T-helper 2 cell treated with Interferon-gamma antibody and Interleukin-4, amounts not matched to agents 5 μg/mL and 100 μg/mL, for 36 hours (primary cell): Measurements from ENCODE around the gene PCNX4.

Experiments
- DNase-seq: peaks from one replicate; pipeline ENCODE4 v3.0.0; 2021; ENCODE audit warnings: low spot score
- H3K27ac Mint-ChIP-seq: one replicate; pipeline ENCODE4 v1.8.0; 2021; ENCODE audit warnings: mild to moderate bottlenecking, mixed read lengths
- H3K27me3 Mint-ChIP-seq: one replicate; pipeline ENCODE4 v1.8.0; 2021; ENCODE audit warnings: low read depth, mixed read lengths
- H3K36me3 Mint-ChIP-seq: one replicate; pipeline ENCODE4 v1.8.0; 2021; ENCODE audit warnings: low read depth, mixed read lengths
- H3K4me1 Mint-ChIP-seq: one replicate; pipeline ENCODE4 v1.8.0; 2021; ENCODE audit warnings: low read depth, mixed read lengths
- H3K4me3 Mint-ChIP-seq: one replicate; pipeline ENCODE4 v1.8.0; 2022; ENCODE audit warnings: mild to moderate bottlenecking, moderate library complexity, mixed read lengths
- H3K9me3 Mint-ChIP-seq: one replicate; pipeline ENCODE4 v1.8.0; 2021; ENCODE audit warnings: mixed read lengths

The PCNX4 gene

GRCh38 chr14:60195179-60195810, 103.6 kb downstream of the PCNX4 start:
- H3K4me3 Mint-ChIP-seq = no peak overlapping the region

GRCh38 chr14:60196291-60196690, 104.6 kb downstream of the PCNX4 start:
- no peak for DNase-seq
- H3K36me3 Mint-ChIP-seq = peaks cover 2% of the 10 kb centered on the region
- H3K4me3 Mint-ChIP-seq = no peak overlapping the region
- peak overlapping the region; percentile 22 for H3K27ac Mint-ChIP-seq
- H3K4me1 Mint-ChIP-seq = peaks cover 11% of the 10 kb centered on the region
- peaks cover 20% of the 10 kb centered on the region for H3K9me3 Mint-ChIP-seq
- H3K27me3 Mint-ChIP-seq = peaks cover 2% of the 10 kb centered on the region

More at GRCh38 chr14:60195179-60195810, 103.6 kb downstream of the PCNX4 start:
- H3K27ac Mint-ChIP-seq = no peak overlapping the region
- peaks cover 2% of the 10 kb centered on the region for H3K36me3 Mint-ChIP-seq
- peaks cover 11% of the 10 kb centered on the region for H3K4me1 Mint-ChIP-seq
- H3K9me3 Mint-ChIP-seq = peaks cover 18% of the 10 kb centered on the region
- H3K27me3 Mint-ChIP-seq = peaks cover 2% of the 10 kb centered on the region
- DNase-seq = no peak

DNA sequence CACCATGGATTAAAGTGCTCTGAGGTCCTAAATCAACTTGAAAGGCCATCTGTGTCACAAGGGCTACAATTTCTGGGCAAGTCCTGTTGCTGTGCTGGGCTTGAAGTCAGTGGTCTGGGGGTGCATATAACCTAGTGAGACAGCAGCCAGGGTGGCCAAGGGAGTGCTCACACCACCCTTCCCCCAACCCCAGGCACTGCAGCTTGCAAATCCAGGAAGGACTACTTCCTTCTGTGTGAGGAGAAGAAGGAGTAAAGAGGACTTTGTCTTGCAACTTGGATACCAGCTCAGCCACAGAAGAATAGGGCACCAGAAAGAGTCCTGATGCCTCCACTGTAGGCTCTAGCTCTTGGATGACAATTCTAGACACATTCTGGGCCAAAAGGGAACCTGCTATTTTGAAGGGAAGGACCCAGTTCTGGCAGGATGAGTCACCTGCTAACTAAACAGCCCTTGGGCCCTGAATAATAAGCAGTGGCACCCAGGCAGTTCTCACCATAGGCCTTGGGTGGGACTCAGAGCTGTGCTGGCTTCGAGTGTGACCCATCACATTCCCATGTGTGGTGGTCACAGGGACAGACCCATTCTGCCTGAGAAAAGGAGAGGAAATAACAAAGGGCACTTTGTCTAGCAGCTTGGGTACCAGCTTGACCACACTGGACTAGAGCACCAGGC, 106.0 kb downstream of the PCNX4 start:
- no peak overlapping the region for H3K4me3 Mint-ChIP-seq
- H3K27me3 Mint-ChIP-seq = peaks cover 5% of the 10 kb centered on the region
- DNase-seq = no peak
- H3K36me3 Mint-ChIP-seq = peaks cover 2% of the 10 kb centered on the region
- no peak overlapping the region for H3K27ac Mint-ChIP-seq
- peaks cover 11% of the 10 kb centered on the region for H3K4me1 Mint-ChIP-seq
- H3K9me3 Mint-ChIP-seq = peaks cover 23% of the 10 kb centered on the region

GRCh38 chr14:60199321-60199720, 107.6 kb downstream of the PCNX4 start:
- H3K4me3 Mint-ChIP-seq = no peak overlapping the region
- peaks cover 11% of the 10 kb centered on the region for H3K4me1 Mint-ChIP-seq
- H3K27me3 Mint-ChIP-seq = peaks cover 11% of the 10 kb centered on the region
- DNase-seq = no peak
- no peak overlapping the region for H3K27ac Mint-ChIP-seq
- peaks cover 2% of the 10 kb centered on the region for H3K36me3 Mint-ChIP-seq
- H3K9me3 Mint-ChIP-seq = peaks cover 23% of the 10 kb centered on the region

GRCh38 chr14:60204104-60204842, 112.5 kb downstream of the PCNX4 start:
- DNase-seq = no peak
- H3K27ac Mint-ChIP-seq = no peak overlapping the region
- H3K9me3 Mint-ChIP-seq = peaks cover 14% of the 10 kb centered on the region
- H3K36me3 Mint-ChIP-seq = peaks cover 2% of the 10 kb centered on the region
- H3K4me3 Mint-ChIP-seq = no peak overlapping the region
- peaks cover 9% of the 10 kb centered on the region for H3K4me1 Mint-ChIP-seq
- H3K27me3 Mint-ChIP-seq = peaks cover 21% of the 10 kb centered on the region

GRCh38 chr14:60204843-60205774, 113.4 kb downstream of the PCNX4 start:
- Mint-ChIP-seq H3K27ac (no peak overlapping the region), H3K4me3 (no peak overlapping the region)

GRCh38 chr14:60206249-60206670, 114.5 kb downstream of the PCNX4 start:
- DNase-seq = no peak
- H3K36me3 Mint-ChIP-seq = no peaks in the 10 kb centered on the region
- no peak overlapping the region for H3K4me3 Mint-ChIP-seq
- peaks cover 21% of the 10 kb centered on the region for H3K27me3 Mint-ChIP-seq
- peaks cover 9% of the 10 kb centered on the region for H3K4me1 Mint-ChIP-seq
- no peak overlapping the region for H3K27ac Mint-ChIP-seq
- peaks cover 3% of the 10 kb centered on the region for H3K9me3 Mint-ChIP-seq

More at GRCh38 chr14:60204843-60205774, 113.4 kb downstream of the PCNX4 start:
- peaks cover 6% of the 10 kb centered on the region for H3K9me3 Mint-ChIP-seq
- peaks cover 9% of the 10 kb centered on the region for H3K4me1 Mint-ChIP-seq
- H3K36me3 Mint-ChIP-seq = no peaks in the 10 kb centered on the region
- peaks cover 19% of the 10 kb centered on the region for H3K27me3 Mint-ChIP-seq
- DNase-seq = no peak

- no peak for DNase-seq
- Mint-ChIP-seq H3K4me3 (no peak overlapping the region), H3K4me1 (peaks cover 9% of the 10 kb centered on the region), H3K36me3 (no peaks in the 10 kb centered on the region), H3K27me3 (peaks cover 17% of the 10 kb centered on the region), H3K27ac (no peak overlapping the region), H3K9me3 (no peaks in the 10 kb centered on the region)
Observed at GRCh38 chr14:60206837-60207533, 115.3 kb downstream of the PCNX4 start.

DNA sequence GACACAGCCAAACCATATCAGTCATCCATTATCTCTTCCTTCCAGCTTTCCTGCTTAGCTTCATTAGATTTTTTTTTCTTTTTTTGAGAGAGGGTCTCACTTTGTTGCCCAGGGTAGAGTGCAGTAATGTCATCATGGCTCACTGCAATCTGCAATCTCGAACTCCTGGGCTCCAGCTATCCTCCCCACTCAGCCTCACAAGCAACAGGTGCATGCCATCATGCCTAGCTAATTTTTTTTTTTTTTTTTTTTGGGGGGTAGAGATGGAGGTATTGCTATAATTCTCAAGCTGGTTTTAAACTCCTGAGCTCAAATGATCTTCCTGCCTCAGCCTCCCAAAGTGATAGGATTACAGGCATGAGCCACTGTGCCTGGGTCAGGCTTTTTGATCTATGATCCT, 119.0 kb downstream of the PCNX4 start:
- H3K4me1 Mint-ChIP-seq = peaks cover 5% of the 10 kb centered on the region
- no peak for DNase-seq
- H3K36me3 Mint-ChIP-seq = no peaks in the 10 kb centered on the region
- no peak overlapping the region for H3K4me3 Mint-ChIP-seq
- peaks cover 4% of the 10 kb centered on the region for H3K27me3 Mint-ChIP-seq
- no peaks in the 10 kb centered on the region for H3K9me3 Mint-ChIP-seq
- no peak overlapping the region for H3K27ac Mint-ChIP-seq

GRCh38 chr14:60211153-60211552, 119.4 kb downstream of the PCNX4 start:
- H3K36me3 Mint-ChIP-seq = no peaks in the 10 kb centered on the region
- no peaks in the 10 kb centered on the region for H3K9me3 Mint-ChIP-seq
- H3K4me1 Mint-ChIP-seq = peaks cover 5% of the 10 kb centered on the region
- no peak overlapping the region for H3K4me3 Mint-ChIP-seq
- DNase-seq = no peak
- peaks cover 4% of the 10 kb centered on the region for H3K27me3 Mint-ChIP-seq
- no peak overlapping the region for H3K27ac Mint-ChIP-seq

DNA sequence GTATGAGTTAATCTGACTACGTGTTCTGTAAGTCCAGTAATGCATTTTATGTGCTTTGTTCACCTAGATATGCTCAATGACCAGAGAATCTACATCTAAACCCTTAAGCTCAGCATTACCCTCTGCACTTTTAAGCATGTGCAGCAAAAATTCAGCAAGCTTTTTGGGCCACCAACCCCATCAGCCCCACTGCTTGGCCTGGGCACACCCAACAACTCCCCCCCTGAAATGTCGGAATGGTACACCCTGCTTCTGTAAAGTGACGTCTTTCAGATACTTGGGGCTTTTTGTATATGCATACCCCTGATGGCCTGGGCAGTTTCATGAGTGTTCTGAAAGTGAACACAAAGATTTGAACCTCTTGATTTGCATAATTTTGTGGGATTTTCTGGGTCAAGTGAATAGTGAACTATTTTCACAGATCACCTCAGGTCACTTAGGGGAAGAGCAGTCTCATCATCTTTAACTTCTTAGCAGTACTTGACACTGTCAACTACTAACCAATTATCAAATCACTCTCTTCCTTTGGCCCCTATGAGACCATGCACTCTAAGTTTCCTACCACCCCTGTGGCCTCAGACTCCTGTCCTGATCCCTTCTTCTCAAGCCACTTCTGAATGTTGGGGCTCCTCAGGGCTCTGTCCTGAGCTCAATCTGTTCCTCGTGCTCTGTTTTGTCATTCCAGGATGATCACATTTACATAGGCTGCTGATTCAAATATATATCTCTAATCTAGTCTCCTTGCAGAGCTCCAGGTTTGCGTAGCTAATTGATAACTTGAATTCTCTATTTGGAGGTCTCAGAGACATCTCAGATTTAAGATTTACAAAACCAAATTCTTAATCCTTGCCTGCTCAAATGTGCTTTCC, 121.0 kb downstream of the PCNX4 start:
- Mint-ChIP-seq H3K27ac (no peak overlapping the region), H3K4me3 (no peak overlapping the region), H3K9me3 (no peaks in the 10 kb centered on the region)

DNA sequence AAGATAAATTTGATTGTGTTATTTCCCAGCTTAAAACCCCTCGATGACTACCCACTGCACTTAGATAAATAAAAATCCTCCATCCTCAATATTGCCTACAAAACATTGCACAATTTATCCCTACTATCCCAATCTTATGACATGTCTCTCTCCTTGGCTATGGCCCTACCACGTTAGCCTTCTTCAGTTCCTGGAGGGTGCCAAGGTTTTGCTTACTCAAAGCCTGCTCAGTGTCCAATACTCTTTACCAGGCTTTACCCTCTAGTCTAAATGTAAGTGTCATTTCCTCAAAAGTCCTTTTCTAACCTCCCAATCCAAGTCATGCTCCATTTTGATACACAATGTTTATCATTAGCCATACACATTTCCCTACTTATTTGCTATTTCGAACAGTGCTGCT, 122.3 kb downstream of the PCNX4 start:
- H3K27ac Mint-ChIP-seq = no peak overlapping the region
- DNase-seq = no peak
- no peak overlapping the region for H3K4me3 Mint-ChIP-seq
- peaks cover 2% of the 10 kb centered on the region for H3K27me3 Mint-ChIP-seq
- no peaks in the 10 kb centered on the region for H3K9me3 Mint-ChIP-seq
- no peaks in the 10 kb centered on the region for H3K36me3 Mint-ChIP-seq
- no peaks in the 10 kb centered on the region for H3K4me1 Mint-ChIP-seq

More for the DNA sequence above, 121.0 kb downstream of the PCNX4 start:
- Mint-ChIP-seq H3K36me3 (no peaks in the 10 kb centered on the region), H3K27me3 (peaks cover 2% of the 10 kb centered on the region), H3K4me1 (no peaks in the 10 kb centered on the region)
- DNase-seq = no peak
